RKO (cell line): ENCODE measurements around the gene PTPRC.

Source experiments
- DNase-seq: peaks from one replicate; pipeline ENCODE4 v3.0.0-alpha.2; 2016; ENCODE audit warnings: low spot score

The PTPRC gene

GRCh38 chr1:198761859-198762616 is 123.2 kb downstream of the PTPRC start:
- no peak for DNase-seq

DNA sequence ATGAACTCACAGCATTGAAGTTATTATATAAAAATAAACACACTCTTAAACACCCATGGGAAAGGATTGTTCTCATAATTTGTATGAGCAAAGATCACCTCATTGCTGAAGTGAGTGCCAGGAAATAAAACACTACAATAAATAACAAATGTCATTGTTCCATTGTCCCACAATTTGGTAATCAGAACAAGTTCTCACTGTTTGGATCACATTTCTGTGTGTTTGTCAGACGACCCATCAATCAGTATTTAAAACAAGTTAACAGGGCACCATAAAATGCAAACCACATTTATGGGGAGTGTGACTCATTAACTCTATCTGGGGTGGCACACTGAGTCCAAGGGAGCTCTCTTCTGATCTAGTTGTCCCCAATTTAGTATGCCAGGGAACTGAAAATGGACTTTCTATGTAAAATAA is 124.5 kb downstream of the PTPRC start:
- DNase-seq = no peak

DNA sequence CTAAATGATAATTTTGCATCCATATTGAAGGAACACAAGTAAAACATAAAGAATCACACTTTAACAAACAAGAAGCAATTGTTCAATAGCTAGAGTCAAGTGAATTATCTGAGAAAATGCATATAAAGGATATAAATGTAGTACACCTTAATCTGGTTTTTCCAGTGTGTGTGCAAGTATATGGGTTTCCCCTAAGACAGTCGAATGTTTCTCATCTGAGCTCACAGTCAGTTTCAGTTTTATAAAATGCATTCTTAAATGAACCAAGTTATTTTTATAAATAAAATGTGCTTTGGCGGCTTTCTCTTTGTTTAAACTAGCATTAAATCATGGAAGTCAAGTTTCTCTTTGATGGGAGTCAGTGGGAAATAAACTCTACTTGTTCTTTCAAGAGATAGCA is 125.9 kb downstream of the PTPRC start:
- no peak for DNase-seq

GRCh38 chr1:198765416-198765815 is 126.6 kb downstream of the PTPRC start:
- no peak for DNase-seq

- DNase-seq = peak; percentile 35
Measured at GRCh38 chr1:198771563-198772153, 132.8 kb downstream of the PTPRC start.

GRCh38 chr1:198772626-198773025 is 133.8 kb downstream of the PTPRC start:
- no peak for DNase-seq

- DNase-seq = no peak
Measured at GRCh38 chr1:198773030-198773429, 134.2 kb downstream of the PTPRC start.

- DNase-seq = no peak
Measured at GRCh38 chr1:198773523-198773922, 134.7 kb downstream of the PTPRC start.

GRCh38 chr1:198774421-198774820 is 135.6 kb downstream of the PTPRC start:
- no peak for DNase-seq

DNA sequence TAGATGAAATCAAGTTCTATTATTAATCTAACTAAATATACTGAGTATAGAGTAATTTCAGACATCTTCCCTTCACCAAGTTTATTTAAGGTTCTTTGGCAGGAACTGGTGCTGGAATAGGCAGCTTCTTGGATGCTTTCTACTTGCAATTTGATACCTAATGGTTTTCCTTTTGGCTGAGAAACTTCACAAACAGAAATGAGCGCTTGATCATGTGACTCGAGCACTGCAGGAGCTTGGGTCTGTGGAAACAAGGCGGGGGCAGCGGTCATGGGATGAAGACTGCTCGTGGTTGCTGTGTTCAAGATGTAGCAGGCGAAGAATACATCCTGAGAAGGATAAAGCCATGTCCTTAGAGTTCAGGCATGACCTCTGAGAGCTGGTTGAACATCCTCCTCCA is 136.8 kb downstream of the PTPRC start:
- no peak for DNase-seq

DNA sequence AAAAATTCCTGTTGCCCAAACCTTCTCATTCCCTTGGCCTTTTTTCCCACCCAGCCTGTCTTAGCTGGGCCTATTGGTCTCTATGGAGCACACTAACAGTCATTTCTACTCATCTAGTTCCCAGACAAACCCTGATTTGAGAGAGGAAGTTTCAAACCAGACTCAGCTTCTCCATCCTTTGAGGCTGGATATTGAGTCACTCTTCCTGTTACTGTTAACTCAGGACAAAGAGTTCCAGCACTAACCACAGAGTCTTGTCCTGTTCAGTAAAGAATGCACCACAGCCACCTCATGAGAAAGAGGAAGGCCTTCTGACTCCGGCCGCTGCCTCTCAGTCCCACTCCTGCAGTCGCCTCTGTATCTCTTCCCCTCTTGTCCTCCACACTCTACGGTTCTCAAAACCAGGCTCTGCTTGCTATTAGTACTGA is 137.8 kb downstream of the PTPRC start:
- DNase-seq = peak; percentile 61

DNA sequence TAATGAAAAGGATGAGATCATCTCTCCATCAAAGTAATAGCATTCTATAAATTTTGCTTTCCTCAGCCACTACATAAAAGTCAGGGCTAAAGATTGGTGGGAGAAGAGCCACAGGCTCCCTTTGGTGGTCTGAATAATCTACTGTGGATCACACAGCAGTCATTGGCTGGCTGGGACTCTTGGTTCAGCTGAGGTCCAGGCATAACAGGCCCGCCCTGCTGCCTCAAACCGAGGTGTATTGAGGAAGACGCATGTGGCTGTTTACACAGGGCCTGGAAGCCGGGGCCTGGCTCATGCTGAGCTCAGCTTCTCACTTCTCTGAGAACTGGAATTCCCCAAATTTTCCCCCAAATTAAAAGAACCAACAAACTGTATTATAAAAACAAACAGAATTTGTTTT is 139.2 kb downstream of the PTPRC start:
- no peak for DNase-seq

- DNase-seq = no peak
Measured at GRCh38 chr1:198780376-198780775, 141.5 kb downstream of the PTPRC start.

- no peak for DNase-seq
Measured at GRCh38 chr1:198788561-198789064, 149.8 kb downstream of the PTPRC start.

DNA sequence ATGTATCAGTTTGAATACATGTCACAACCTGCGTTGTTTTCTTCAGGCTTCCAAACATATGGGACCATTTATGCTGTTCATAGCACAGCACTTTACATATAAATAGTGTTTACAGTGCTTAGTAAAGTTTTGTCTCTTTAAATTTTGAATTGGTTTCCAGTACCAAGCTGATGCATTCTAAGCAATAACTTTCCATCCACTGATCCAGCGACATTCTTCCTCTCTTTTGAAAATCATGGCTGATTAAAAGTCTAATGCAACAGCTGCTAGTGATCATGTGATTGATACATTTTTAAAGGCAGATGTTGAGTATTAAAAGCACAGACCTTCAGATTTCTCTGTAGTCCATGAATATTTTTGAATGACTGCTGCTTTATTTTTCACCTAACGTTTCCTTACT is 154.9 kb downstream of the PTPRC start:
- DNase-seq = no peak

- DNase-seq = peak; percentile 7
Measured at GRCh38 chr1:198794498-198794897, 155.7 kb downstream of the PTPRC start.

DNA sequence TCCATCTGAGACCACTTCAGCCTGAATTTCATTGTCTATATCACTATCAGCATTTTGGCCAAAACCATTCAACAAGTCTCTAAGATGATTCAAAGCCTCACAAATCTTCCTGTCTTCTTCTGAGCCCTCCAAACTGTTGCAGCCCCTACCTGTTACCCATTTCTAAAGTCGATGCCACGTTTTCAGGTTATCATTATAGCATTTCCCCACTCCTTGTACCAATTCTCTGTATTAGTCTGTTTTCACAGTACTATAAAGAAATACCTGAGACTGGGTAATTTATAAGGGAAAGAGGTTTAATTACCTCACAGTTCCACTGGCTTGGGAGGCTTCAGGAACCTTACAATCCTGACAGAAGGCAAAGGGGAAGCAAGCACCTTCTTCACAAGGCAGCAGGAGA is 158.8 kb downstream of the PTPRC start:
- no peak for DNase-seq

DNA sequence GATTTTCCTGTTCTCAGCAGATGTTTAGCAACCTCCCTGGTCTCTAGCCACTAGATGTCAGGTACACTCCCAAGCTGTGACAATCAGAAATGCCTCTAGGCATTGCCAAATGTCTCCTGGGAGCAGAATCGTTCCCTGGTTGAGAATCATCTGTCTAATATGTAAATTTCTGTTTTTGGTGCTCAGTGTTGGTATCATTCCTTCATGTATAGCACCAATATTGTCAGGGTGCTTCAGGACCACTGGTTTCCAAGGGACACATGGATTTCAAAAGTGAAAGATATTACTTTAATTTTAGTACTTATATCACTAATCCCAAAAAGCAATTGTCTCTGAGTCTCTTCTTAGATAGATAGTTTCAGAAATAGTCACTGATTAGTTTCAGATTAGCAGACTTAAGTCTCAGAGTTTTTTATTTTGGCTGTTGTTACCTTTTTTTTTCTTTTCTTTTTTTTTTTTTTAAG is 160.1 kb downstream of the PTPRC start:
- DNase-seq = no peak

DNA sequence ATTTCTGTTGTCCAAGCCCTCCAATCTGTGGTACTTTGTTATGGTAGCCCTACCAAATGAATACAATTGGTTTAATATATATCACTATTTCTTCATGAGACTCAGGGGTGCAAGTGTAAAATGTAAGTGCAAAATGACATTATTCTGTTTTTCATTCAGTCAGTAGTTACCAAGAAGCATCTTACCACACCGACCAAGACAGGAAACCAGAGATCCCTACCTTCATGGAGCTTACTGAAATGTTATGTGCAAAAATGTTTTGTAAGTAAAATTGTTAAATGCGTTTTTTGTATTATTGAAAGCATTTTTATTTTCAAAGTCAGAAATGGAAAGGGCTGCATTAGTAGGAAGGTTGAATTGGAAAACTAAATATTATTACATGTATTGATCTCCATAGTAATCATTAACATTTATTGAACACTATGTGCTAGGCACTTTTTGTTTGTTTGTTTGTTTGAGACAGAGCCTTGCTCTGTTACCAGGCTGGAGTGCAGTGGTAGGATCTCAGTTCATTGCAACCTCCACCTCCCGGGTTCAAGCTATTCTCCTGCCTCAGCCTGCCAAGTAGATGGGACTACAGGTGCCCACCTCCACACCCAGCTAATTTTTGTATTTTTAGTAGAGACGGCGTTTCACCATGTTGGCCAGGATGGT is 166.8 kb downstream of the PTPRC start:
- DNase-seq = no peak

- DNase-seq = no peak
Measured at GRCh38 chr1:198806861-198807260, 168.0 kb downstream of the PTPRC start.
